ENCODE results near the gene CEACAM16.

The CEACAM16 gene

DNA sequence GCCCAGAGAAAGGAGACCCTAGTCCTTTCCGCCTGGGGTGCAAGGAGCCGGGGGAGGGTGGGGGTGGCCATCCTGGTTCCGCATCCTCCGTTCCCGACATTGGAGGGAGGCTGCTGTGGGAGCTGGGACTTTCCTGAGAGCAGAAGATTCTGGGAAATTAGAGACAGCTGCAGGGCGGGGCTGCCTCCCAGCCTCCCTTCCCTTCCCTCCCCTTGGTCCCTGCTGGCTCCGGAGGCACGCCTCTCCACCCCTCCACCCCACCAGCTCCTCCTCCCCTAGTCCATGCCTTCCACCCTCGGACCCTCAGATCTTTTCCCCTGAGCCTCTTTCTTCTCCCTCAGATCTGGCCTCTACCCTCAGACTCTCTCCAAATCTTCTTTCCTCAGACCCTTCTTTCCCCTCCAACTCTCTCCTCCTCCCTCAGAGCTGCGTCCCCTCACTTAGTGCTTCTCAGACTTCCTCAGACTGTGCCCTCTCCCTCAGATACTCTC is 46.4 kb downstream of the CEACAM16 start:
- H3K4me3 ChIP-seq (replicated peaks in 1 of 2; ENCODE audit: low read depth in 2 of 2, low read length in 2 of 2), result no peak overlapping the region
- TF ChIP-seq, protein P1, sequence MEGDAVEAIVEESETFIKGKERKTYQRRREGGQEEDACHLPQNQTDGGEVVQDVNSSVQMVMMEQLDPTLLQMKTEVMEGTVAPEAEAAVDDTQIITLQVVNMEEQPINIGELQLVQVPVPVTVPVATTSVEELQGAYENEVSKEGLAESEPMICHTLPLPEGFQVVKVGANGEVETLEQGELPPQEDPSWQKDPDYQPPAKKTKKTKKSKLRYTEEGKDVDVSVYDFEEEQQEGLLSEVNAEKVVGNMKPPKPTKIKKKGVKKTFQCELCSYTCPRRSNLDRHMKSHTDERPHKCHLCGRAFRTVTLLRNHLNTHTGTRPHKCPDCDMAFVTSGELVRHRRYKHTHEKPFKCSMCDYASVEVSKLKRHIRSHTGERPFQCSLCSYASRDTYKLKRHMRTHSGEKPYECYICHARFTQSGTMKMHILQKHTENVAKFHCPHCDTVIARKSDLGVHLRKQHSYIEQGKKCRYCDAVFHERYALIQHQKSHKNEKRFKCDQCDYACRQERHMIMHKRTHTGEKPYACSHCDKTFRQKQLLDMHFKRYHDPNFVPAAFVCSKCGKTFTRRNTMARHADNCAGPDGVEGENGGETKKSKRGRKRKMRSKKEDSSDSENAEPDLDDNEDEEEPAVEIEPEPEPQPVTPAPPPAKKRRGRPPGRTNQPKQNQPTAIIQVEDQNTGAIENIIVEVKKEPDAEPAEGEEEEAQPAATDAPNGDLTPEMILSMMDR (IDR thresholded peaks at IDR 0.05; ENCODE audit: low read depth, low read length), result no peak
- peak; percentile 87 to 93 for DNase-seq (ENCODE audit: low read depth in 2 of 2)

DNA sequence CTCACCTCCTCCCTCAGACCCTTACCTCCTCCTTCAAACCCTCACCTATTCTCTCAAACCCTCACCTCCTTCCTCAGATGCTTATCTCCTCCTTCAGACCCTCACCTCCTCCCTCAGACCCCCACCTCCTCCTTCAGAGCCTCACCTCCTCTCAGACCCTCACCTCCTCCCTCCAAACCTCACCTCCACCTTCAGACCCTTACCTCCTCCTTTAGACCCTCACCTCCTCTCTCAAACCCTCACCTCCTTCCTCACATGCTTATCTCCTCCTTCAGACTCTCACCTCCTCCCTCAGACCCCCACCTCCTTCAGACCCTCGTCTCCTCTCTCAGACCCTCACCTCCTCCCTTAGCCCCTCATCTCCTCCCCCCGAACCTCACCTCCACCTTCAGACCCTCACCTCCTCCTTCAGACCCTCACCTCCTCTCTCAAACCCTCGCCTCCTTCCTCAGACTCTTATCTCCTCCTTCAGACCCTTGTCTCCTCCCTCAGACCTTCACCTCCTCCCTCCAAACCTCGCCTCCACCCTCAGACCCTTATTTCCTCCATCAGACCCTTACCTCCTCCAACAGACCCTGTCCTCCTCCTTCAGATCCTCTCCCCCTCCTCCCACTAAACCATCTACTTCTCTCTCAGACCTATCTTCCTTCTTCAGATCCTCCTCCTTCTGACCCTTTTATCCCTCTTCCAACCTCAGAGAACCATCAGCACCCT is 47.1 kb downstream of the CEACAM16 start:
- DNase-seq (ENCODE audit: low read depth in 2 of 2), result no peak
- TF ChIP-seq, protein P1 (IDR thresholded peaks at IDR 0.05; ENCODE audit: low read depth, low read length), result no peak
- no peak overlapping the region for H3K4me3 ChIP-seq (replicated peaks in 1 of 2; ENCODE audit: low read depth in 2 of 2, low read length in 2 of 2)

DNA sequence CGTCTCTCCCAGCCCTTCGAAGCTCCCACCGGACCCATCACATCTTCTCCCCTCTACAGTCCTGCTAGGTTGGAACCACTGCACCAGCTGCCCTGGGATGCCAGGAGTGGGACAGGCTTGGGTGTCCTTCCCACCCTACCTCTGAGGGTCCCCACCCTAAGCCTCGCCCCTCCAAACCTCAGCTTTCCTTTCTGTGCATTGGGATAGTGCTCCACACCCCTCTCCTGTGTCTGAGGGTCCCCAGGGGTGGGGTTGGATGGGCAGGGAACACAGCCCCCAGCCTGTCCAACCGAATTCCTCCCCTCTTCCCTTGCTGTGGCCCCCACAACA is 47.6 kb downstream of the CEACAM16 start:
- no peak overlapping the region for H3K4me3 ChIP-seq (replicated peaks in 1 of 2; ENCODE audit: low read depth in 2 of 2, low read length in 2 of 2)
- no peak for DNase-seq (ENCODE audit: low read depth in 2 of 2)
- TF ChIP-seq, protein P1 (IDR thresholded peaks at IDR 0.05; ENCODE audit: low read depth, low read length), result no peak

DNA sequence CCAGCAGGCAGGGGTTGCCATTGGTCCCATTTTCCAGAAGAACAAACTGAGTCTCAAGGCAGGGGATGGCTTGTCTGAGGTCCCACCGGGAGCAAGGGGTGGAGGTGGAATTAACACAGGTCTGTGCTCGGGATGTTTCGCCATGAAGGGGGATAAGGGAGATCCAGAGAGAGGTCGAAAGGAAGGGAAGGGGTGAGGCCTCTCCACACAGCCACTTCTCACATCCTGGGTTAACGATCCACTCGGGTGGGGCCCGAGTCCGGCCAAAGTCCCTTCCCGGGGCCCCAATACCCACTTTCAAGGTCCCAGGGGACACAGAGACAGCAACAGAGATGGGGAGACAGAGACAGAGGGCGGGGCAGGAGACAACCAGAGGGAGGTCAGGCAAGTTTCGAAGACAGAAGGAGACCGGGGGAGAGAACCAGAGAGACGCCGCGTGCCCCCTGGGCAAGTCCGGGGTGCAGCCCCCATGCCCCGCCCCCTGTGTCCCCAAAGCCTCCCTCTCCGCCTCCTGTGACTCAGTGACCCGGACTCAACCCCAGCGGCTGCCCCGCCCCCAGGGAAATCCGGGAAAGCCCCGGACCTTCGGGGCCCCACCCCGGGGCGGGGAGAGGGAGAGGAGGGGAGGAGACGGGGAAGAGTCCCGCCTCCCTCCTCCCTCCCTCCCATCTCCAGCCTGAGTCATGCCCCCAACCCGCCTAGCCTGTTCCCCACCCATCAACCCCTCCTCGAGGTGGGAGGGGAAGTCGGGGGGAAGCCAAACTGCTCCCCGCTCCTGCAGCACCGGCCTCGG is 48.2 kb downstream of the CEACAM16 start:
- H3K4me3 ChIP-seq (replicated peaks in 1 of 2; ENCODE audit: low read depth in 2 of 2, low read length in 2 of 2), result peak overlapping the region; percentile 43 to 78
- TF ChIP-seq, protein P1 (IDR thresholded peaks at IDR 0.05; ENCODE audit: low read depth, low read length), result no peak
- peak; percentile 96 to 98 for DNase-seq (ENCODE audit: low read depth in 2 of 2)

DNA sequence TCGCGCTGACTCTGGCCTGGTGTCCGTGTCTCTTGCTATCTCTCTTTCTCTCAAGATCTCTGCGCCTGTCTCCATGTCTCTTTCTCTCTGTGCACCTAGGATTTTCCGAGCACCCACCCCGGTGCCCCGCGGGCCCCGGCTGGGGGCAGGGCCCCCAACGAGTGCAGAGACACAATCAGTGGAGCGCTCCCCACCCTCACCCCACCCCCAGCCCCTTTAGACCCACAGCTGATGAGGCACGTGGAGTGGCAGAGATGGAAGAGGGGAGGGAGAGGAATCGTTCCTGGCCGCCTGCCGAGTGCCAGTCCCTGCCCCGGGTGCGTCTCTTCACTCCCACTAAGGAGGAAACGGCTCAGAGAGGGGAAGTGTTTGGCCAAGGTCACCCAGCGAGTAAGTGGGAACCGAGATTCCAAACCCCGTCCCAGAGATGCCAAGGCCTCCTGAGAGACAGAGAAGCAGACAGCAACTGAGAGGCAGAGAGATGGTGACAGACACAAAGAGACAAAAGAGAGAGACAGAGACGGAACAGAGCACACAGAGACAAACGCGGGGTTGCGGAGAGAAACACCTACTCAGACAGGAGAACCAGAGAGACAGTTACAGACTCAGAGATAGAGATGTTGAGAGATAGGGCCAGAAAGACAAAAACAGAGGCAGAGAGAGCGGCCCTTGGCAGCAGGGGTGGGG is 48.9 kb downstream of the CEACAM16 start:
- DNase-seq (ENCODE audit: low read depth in 2 of 2), result peak; percentile 72 to 86
- H3K4me3 ChIP-seq (replicated peaks in 1 of 2; ENCODE audit: low read depth in 2 of 2, low read length in 2 of 2), result peak overlapping the region; percentile 43 to 78
- TF ChIP-seq, protein P1 (IDR thresholded peaks at IDR 0.05; ENCODE audit: low read depth, low read length), result no peak

DNA sequence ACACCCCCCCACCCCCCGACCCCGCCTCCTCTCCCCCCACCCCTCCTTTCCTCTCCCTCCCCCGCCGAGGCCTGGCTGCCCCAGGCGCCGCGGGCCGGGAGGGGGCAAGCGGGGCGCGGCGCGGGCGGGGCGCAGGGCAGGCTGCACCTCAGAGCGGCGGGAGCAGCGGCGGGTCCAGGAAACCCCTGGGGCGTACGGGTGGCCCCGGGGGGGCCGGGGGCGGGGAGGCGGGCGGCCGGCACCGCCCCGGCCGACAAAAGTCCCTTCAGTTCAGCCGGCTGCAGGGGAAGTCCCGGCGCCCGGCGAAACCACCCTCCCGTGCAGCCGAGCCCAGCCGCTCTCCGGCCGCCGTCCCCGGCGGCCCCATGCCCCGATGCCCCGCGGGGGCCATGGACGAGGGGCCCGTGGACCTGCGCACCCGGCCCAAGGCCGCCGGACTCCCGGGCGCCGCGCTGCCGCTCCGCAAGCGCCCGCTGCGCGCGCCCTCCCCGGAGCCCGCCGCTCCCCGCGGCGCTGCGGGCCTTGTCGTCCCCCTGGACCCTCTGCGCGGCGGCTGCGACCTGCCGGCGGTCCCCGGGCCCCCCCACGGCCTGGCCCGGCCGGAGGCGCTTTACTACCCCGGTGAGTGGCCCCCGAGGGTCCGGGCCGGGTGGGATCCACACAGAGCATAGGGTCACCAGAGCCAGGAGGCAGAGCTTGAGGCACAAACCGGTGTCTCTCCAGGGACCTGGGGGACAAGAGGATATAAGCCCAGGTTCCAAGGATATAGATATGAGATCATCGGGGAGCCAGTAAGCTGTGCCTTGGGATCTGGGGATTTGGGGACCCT is 49.7 kb downstream of the CEACAM16 start, which contains the start of gene BCL3:
Gene BCL3, plus strand, starts transcription at position 283 of the 829 bp plus-strand sequence. Its CDS starts 83 bp downstream, at position 366.
- H3K4me3 ChIP-seq (replicated peaks in 1 of 2; ENCODE audit: low read depth in 2 of 2, low read length in 2 of 2), result peak within 1 kb of the TSS; percentile 70 to 78
- peak in 1 of 2 donors; percentile 90 for DNase-seq (ENCODE audit: low read depth in 2 of 2)
- TF ChIP-seq, protein P1 (IDR thresholded peaks at IDR 0.05; ENCODE audit: low read depth, low read length), result no peak
